Colonic mucosa (tissue), 4 donors: Measurements from ENCODE around the gene CERK. TPM values are rescaled to one million over a fixed set of nuclear protein-coding genes. Genes with fewer than 3 reads are reported as not detected.

Experiments used
- DNase-seq: peaks from one replicate; pipeline ENCODE4 v3.0.0-alpha.2; 2020
- H3K27ac ChIP-seq: fragments of 200-600 bp; one replicate; pipeline ENCODE4 v1.8.0; 2021
- H3K27me3 ChIP-seq: fragments of 200-600 bp; one replicate; pipeline ENCODE4 v1.8.0; 2021
- H3K36me3 ChIP-seq: fragments of 200-600 bp; one replicate; pipeline ENCODE4 v1.8.0; 2021
- H3K4me1 ChIP-seq: fragments of 200-600 bp; one replicate; pipeline ENCODE4 v1.8.0; 2021; ENCODE audit warnings: mild to moderate bottlenecking
- H3K4me3 ChIP-seq: fragments of 200-600 bp; one replicate; pipeline ENCODE4 v1.8.0; 2021
- H3K9ac ChIP-seq, 2 donors: one replicate each; pipeline ENCODE4 v1.7.0; 2013; ENCODE audit warnings: control low read depth in 2 of 2, low read depth in 2 of 2, low read length in 2 of 2
- H3K9me3 ChIP-seq: fragments of 200-600 bp; one replicate; pipeline ENCODE4 v1.8.0; 2021
- CTCF ChIP-seq: fragments of 200-600 bp; IDR thresholded peaks from one replicate; pipeline ENCODE4 v1.8.0; 2022; ENCODE audit warnings: antibody characterized with exemption, mild to moderate bottlenecking
- intact Hi-C: fragments of 100-400 bp; cut with DNase I; formaldehyde crosslinking; loops from one replicate; pipeline ENCODE4 v1.14.1; 2022
- total RNA-seq, 2 donors: library from RNA; stranded (reverse); fragmentation: NEBNext Ultra II Directional in 1 of 2; extraction: Animal tissue kit (Norgen Biotek cat#: 25700) in 1 of 2; gene quantifications; one replicate each; pipeline ENCODE4 v1.2.1, GENCODE V29; 2021
- donor health status: healthy.
- donor health status: DM: no; HTN: no; CAD: no.
- donor health status: DM: no; HTN: no; CAD: no.

Gene CERK
- total RNA-seq, 2 donors from 2014 or later: 24.7 to 46.6 TPM

GRCh38 chr22:46741974-46742519 is 4.0 kb upstream of the CERK start:
- Histone ChIP-seq H3K4me3 (no peak overlapping the region), H3K27ac (peak overlapping the region; percentile 61), H3K9ac (peak overlapping the region in 1 of 2 donors; percentile 82), H3K36me3 (no peaks in the 10 kb centered on the region), H3K9me3 (no peaks in the 10 kb centered on the region), H3K4me1 (peaks cover 21% of the 10 kb centered on the region), H3K27me3 (no peaks in the 10 kb centered on the region)
- intact Hi-C loops: no loop called here
- no peak for DNase-seq
- no peak for TF ChIP-seq CTCF

- H3K27ac ChIP-seq: no peak overlapping the region
- no peak for DNase-seq
- no peak for TF ChIP-seq CTCF
- H3K4me3 ChIP-seq: no peak overlapping the region
- no peaks in the 10 kb centered on the region for H3K27me3 ChIP-seq
- H3K4me1 ChIP-seq: peaks cover 26% of the 10 kb centered on the region
- peak overlapping the region; percentile 8 to 82 for H3K9ac ChIP-seq
- H3K36me3 ChIP-seq: no peaks in the 10 kb centered on the region
- intact Hi-C loops: no loop called here
- H3K9me3 ChIP-seq: no peaks in the 10 kb centered on the region
Measured at GRCh38 chr22:46740910-46741780, 3.1 kb upstream of the CERK start.

GRCh38 chr22:46739094-46739870 is 1.2 kb upstream of the CERK start:
- peak; percentile 89 for DNase-seq
- intact Hi-C loops: loop anchor here (10.0 kb wide), 1 partner anchor 164 kb away; no protein-coding TSS in a partner anchor
- TF ChIP-seq CTCF: no peak
- H3K36me3 ChIP-seq: no peaks in the 10 kb centered on the region
- no peaks in the 10 kb centered on the region for H3K9me3 ChIP-seq
- peak overlapping the region; percentile 84 for H3K4me3 ChIP-seq
- H3K4me1 ChIP-seq: peaks cover 39% of the 10 kb centered on the region
- peak overlapping the region; percentile 88 for H3K27ac ChIP-seq
- H3K9ac ChIP-seq: peak overlapping the region; percentile 91 to 92
- no peaks in the 10 kb centered on the region for H3K27me3 ChIP-seq

GRCh38 chr22:46738647-46739093 is 618 bp upstream of the CERK start:
- Histone ChIP-seq H3K27me3 (no peaks in the 10 kb centered on the region), H3K4me3 (peak overlapping the region; percentile 84), H3K27ac (peak overlapping the region; percentile 88), H3K9ac (peak overlapping the region; percentile 91 to 92), H3K36me3 (no peaks in the 10 kb centered on the region), H3K4me1 (peaks cover 36% of the 10 kb centered on the region), H3K9me3 (no peaks in the 10 kb centered on the region)
- no peak for TF ChIP-seq CTCF
- DNase-seq: peak; percentile 51
- intact Hi-C loops: loop anchor here (10.0 kb wide), 1 partner anchor 164 kb away; no protein-coding TSS in a partner anchor
